ENCODE data around the gene SNX30.

The SNX30 gene

DNA sequence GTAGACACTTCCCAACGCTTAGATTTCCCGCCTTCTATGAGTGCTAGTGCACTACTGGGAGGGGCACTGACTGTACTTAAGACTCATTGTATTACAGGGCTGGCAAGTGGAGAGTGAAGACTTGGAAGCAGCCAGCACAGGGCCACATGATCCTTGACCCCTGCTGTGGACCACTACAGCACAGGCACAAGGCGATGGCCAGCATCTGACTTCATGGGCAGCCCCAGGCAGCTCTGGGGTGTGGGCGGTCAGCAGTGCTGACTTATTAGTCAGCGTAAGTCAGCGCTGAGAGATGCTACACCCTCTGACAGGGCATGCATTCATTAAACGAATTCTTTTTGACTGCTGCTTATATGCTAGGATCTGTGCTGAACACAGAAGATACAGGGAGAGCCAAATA, 130.8 kb downstream of the SNX30 start (continued):
- no peak for TF ChIP-seq ZNF398 (tag by site-specific recombination; IDR thresholded peaks at IDR 0.05)

DNA sequence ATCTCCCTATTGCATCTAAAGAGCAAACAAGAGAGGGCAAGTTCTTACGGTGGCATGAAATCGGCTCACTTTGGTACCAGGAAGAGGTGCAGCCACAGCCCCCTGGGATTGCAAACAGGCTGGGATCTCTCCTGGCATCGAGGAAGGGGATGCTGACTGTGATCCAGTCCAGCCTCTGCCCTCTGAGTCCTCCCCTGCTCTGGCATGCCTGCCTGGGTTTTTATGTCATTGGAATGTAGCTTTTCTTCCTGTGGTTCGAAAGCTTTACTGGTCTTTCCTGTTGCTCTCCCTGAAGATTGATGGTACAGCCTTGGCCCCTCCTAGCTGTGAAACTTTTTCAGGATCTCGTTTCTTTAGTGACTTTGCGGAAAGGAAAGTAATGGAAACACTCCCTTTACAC, 133.5 kb downstream of the SNX30 start:
- CTCF ChIA-PET: interaction anchor here (0.6 to 1.7 kb wide), 2 partner anchors 15 to 19 kb away, joined by 5 read pairs; no protein-coding TSS in a partner anchor
- POLR2A ChIA-PET: interaction anchor here (1.1 kb wide), 1 partner anchor 17 kb away, joined by 3 read pairs; no protein-coding TSS in a partner anchor
- Histone ChIP-seq H3K4me1 (ENCODE audit: control insufficient read depth, insufficient read depth, low read length) (no peaks in the 10 kb centered on the region), H3K9me3 (ENCODE audit: control insufficient read depth, insufficient read depth, low read depth, low read length) (no peaks in the 10 kb centered on the region), H3K4me3 (ENCODE audit: low read depth, low read length) (no peak overlapping the region), H3K36me3 (ENCODE audit: control insufficient read depth in 2 of 2, insufficient read depth in 1 of 2, low read length in 2 of 2) (peaks cover 0 to 9% of the 10 kb centered on the region in 2 experiments; a peak in 1 of 3 replicates), H3K27ac (ENCODE audit: extremely low read depth, low read depth, low read length) (no peak overlapping the region)
- TF ChIP-seq GLI4 (tag by site-specific recombination; IDR thresholded peaks at IDR 0.05): no peak
- TF ChIP-seq ZNF449 (tag by site-specific recombination; IDR thresholded peaks at IDR 0.05): no peak
- TF ChIP-seq ZNF350 (tag by site-specific recombination; IDR thresholded peaks at IDR 0.05): no peak
- TF ChIP-seq ZEB2 (tag by site-specific recombination; IDR thresholded peaks at IDR 0.05): no peak
- no peak for TF ChIP-seq ZNF416 (tag by site-specific recombination; IDR thresholded peaks at IDR 0.05)
- TF ChIP-seq ZBTB17 (tag by site-specific recombination; IDR thresholded peaks at IDR 0.05): no peak
- no peak for TF ChIP-seq ZNF626 (tag by site-specific recombination; IDR thresholded peaks at IDR 0.05)
- TF ChIP-seq REST (tag by site-specific recombination; IDR thresholded peaks at IDR 0.05): no peak
- no peak for TF ChIP-seq ZNF518A (tag by site-specific recombination; conservative IDR thresholded peaks at IDR 0.05; ENCODE audit: low read depth)
- TF ChIP-seq KLF16 (tag by site-specific recombination; IDR thresholded peaks at IDR 0.05): no peak
- TF ChIP-seq ZNF423 (tag by site-specific recombination; IDR thresholded peaks at IDR 0.05): no peak
- TF ChIP-seq ZBTB1 (tag by site-specific recombination; IDR thresholded peaks at IDR 0.05): no peak
- no peak for TF ChIP-seq ZNF157 (tag by site-specific recombination; IDR thresholded peaks at IDR 0.05)
- TF ChIP-seq ZNF707 (tag by site-specific recombination; IDR thresholded peaks at IDR 0.05): no peak
- TF ChIP-seq ZNF521 (tag by site-specific recombination; IDR thresholded peaks at IDR 0.05): no peak

All from HEK293 (cell line).